ENCODE data around the gene WWC2.
"Not testable (repeated sequence)": the region's sequence is repeated elsewhere in the genome, so short reads cannot be mapped to it uniquely, and the experiment has no call there.

Gene WWC2

DNA sequence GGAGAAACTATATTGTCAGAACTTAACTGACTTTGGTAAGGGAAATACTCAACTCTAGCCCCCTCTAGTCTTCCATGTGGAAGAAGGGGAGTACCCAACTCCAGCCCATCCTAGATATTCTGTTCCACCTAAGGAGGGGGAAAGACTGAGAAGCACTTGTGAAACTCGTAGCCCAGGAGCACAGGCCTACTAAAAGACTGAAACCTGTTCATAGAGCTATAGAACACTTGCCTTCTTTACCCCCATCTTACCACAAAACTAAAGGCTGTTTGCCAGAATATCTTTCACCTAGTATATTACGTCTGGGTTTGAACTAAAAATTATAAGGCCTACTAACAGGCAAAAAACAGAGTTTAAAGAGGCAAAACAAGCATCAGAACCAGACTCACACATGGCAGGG lies 205.5 kb downstream of the WWC2 start:
- no peak for DNase-seq

DNA sequence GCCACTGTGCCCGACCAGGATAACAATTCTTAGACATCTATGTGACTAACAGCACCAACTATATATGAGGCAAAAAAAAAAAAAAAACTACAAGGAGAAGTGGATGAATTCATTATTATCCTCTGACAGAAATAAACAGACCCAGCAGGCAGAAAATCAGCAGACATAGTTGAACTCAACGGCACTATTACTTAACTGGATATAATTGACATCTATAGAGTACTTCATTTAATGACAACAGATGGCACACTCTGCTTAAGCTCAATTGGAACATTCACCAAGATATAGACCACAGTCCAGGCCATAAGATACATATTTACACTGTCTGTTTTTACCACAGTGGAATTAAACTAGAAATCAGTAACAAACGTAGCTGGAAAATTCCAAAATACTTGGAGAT lies 207.8 kb downstream of the WWC2 start:
- no peak for DNase-seq

DNA sequence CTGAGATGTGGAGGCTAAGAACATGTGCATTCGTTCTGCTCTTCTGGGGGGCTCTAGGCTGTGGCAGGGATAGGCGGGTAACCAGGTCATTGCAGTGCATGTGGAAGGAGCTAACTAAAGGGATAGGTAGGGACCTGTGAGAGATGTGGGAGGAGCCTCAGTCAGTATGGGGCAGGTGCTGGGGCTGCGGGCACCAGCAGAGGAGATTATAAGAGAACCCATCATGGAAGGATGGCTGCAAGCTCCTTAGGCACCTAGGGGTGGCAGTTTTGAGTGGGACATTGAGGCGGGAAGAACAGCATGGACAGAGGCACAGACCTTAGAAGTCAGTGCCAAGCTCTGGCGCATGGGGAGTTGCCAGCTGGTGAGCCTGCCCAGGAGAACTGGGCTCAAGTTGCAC lies 213.8 kb downstream of the WWC2 start:
- no peak for DNase-seq

DNA sequence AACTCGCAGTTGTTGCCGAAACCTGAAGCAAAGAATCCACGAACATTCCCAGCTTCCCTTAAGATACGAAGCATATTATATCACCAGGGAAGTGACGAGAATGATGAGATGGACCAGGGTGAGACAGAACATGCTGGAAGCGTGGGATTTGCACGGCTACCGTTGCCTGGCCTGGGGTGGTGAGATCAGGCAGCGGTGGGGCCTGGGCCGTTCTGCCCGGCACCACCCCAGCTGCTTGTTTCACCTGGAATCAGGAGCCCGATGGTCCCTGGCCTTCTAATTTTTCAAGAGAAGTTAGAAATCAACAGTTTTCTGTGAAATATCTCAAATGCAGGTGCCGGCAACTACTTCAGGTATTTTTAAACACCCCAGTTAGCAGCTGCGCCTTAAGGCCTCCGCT lies 215.3 kb downstream of the WWC2 start:
- DNase-seq: no peak

DNA sequence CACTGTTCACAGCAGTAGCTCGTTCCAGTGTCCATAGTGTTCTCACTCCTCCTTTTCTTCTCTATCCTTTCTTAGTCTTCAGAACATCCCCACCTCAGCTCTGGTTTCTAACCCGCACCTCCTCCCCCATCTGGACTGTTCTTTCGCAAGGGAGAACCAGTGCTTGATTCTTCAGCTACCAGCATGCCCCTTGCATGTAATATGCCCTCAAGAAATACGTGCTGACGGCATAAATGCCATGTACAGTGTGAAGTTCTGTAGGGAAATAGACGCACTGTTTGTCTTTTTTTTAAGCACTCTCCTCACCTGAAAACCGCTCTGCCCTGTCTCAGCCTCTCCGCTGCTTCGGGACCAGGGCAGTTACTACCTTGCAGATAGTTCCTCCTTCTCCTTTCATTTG lies 215.7 kb downstream of the WWC2 start:
- DNase-seq: no peak

DNA sequence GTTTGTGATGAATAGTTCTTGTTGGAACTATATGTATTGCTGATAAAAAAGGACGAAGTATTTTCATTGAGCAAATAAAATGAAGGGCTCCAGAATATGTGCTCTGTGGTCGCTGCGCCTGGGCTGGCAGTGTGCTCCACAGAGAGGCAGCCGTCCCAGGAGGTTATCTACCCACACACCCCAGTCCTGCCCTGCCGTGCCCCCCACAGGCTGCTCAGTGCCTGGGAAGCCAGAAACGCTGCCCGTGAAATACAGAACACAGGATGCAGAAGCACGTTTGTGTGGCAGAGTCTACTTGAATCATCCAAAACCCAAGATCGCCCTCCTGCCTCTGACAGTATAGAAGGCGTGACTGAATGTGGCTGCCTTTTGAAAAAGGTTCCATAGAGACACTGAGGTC lies 219.6 kb downstream of the WWC2 start:
- peak; percentile 32 for DNase-seq

DNA sequence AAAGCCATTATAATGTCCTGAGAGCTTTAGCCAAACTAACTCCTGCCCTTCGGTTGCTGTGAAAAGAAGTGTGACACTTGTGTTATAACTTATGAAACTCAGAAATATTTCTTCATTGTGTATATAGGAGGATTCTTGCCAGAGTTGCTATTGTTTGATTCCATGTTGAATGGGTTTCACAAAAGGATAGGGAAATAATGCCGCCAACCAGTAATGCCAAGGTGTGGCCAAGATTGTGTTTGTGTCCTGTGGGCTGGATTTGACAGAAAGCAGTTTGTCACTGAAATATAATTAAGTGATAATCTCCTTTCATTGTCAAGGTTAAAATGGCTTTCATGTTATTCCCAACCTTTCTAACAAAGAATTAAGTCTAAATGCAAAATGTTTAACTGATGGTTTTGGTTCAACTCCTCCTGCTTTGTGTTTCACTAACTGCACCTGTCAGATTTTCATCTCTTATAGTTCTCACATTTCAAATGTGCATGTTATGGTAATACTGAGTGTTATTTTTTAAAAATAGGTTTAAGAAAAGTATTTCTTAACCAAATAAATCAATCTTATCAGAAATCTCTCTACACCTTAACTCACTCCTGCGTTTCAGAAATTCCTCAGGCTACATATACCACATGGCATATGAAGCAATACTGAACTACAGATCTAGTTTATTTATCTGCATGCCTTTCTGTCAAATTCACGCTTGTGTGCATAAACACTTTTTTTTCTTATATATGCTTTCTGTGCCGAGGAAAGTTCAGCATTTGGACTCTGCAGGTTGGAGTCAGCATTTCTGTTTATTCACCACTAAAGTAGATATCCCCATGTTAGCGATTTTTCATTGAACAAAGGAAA lies 221.4 kb downstream of the WWC2 start, which contains the start of gene CLDN22:
Gene CLDN22, minus strand, starts transcription at position 66 of the 849 bp plus-strand sequence. Its CDS starts 58 bp downstream, at position 8.
- no peak for DNase-seq

DNA sequence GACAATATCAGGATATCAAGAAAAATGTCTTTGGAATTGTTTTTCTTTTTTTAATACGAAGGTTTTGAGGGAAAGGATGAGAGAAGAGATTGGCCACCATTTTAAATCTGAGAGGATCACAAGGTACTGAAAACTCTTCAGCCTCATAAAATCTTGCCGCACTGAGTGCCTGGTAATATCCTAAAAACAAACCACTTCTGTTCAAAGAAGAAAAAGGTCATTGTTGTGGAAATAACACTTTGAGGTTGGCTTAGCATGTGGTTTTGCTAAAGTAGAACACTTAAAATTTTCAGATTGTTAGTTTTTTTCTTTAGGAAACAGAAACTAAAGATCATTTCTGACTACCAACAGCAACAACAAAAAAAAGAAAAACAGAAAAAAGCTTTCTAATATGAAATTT lies 222.0 kb downstream of the WWC2 start:
- no peak for DNase-seq

DNA sequence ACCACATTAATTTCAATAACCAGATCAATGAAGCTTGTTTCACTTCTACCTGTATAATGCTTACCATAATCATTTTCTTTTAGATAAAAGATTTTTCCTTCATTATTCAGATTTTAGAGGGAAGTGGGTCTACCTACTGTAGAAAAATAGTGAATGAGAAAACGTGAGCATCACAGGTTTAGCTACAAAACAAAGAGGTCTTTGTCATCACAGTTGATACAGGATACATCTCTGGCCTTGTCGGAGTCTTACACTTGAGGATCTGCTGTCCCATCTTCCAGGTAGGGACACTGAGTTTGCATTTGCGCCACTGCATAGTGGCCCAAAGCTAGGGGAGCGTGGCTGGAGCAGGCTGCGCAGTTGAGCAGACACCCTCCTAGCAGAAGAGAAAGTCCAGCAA lies 222.5 kb downstream of the WWC2 start:
- no peak for DNase-seq

DNA sequence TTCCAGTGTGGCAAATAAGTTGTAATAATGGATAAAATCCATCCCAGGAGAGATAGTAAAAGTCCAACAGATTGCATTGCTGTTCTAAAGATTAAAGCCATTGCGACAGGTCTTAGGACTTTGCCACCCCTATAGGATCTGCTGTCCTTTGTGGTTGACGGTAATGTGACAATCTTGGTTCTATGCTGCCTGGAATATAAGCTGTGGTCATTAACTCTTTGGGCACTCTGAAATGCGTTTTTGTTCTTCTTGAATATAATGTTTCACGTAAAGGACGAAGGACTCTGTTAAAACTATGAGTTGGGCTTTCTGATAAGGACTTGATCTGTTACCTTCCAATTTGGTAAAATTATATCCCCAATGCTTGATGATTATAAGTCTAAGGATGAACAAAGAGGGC lies 223.3 kb downstream of the WWC2 start, which contains the start of gene CLDN24:
Gene CLDN24, minus strand, starts transcription at position 101 of the 400 bp plus-strand sequence. Its CDS starts 0 bp downstream, at position 101.
- no peak for DNase-seq

DNA sequence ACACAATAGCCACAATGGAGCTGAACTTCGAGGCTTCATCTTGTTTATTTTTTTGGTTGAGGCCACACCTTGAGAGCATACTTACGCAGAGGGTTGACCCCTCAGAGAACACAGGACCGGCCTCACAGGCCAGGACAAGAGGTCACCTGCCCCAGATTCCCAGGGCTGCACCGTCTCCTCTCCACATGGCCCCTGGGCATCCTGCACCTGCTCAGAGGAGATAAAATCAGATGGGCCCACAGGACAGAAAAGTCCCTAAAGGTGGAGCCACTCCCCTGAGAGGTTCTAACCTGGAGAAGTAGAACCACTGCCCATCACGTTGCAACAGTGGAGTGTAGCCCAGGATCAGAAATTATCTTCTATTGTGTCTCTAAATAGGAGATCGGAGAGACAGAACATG lies 224.2 kb downstream of the WWC2 start:
- no peak for DNase-seq

DNA sequence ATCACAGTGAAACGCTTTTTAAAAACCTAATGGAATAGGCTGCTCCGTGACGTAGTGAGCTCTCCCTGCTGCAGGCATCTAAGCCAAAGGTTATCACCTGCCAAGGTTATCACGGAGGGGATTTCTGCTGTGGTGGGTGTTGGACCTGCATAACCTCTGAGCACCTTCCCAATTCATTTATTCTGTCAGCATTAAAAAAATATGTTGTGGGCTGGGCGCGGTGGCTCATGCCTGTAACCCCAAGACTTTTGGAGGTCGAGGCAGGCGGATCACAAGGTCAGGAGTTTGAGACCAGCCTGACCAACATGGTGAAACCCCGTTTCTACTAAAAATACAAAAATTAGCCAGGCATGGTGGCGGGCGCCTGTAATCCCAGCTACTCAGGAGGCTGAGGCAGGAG lies 225.0 kb downstream of the WWC2 start:
- not testable (repeated sequence) for DNase-seq

DNA sequence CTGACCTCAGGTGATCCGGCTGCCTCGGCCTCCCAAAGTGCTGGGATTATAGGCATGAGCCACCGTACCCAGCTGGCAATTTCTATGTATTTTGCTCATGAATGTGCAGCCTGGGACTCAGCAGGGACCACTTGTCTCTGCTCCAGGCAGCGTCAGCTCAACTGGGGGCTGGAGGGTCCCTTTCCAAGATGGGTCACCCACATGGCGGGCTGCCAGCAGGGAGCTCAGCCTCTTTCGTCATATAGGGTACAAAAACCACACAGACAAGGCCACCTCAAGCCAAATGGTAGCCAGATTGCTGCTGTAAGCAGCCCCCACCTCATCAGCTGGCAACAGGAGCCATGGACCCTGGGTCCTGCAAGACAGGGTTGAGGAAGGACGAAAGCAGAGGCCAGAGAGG lies 225.6 kb downstream of the WWC2 start:
- no peak for DNase-seq

DNA sequence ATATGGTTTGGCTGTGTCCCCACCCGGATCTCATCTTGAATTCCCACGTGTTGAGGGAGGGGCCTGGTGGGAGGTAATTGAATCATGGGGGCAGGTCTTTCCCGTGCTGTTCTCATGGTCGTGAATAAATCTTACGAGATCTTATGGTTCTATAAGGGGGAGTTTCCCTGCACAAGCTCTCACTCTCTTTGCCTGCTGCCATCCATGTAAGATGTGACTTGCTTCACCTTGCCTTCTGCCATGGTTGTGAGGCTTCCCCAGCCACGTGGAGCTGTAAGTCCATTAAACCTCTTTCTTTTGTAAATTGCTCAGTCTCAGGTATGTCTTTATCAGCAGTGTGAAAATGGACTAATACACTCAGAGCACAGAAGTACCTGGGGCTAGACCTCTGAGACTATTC lies 227.3 kb downstream of the WWC2 start:
- not testable (repeated sequence) for DNase-seq

DNA sequence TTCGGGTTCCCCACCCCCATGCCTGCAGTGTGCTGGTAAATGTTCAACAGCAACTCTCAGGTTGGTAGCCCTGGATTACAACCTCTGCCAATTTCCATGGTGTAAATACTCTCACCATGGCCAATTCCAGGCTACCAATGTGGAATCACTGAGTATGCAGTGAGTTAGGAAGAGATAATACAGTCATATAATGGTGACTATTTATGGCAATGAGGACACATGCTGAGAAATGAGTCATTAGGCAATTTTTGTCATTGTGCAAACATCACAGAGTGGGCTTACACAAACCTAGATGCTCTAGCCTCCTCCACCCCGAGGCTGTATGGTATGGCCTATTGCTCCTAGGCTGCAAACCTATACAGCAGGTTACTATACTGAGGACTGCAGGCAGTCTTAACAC lies 227.8 kb downstream of the WWC2 start:
- DNase-seq: no peak

DNA sequence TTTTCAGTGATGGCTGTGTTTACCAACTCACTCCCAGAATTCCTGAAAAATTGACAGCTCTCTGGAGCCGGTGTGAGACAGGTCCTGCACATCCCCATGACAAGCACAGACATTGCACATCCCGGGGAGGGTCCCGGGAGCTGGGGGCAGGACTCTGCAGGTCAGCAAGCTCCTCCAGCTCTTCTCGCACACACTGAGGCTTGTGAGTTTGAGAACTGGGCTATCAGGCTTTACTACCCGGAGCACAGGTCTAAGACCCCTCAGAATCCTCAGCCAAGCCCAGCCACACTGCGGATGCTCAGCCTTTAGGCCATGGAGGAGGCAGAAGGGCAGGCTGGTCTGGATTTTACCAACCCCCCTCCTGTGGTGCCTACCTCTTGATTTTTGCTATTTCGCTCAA lies 228.8 kb downstream of the WWC2 start:
- no peak for DNase-seq

DNA sequence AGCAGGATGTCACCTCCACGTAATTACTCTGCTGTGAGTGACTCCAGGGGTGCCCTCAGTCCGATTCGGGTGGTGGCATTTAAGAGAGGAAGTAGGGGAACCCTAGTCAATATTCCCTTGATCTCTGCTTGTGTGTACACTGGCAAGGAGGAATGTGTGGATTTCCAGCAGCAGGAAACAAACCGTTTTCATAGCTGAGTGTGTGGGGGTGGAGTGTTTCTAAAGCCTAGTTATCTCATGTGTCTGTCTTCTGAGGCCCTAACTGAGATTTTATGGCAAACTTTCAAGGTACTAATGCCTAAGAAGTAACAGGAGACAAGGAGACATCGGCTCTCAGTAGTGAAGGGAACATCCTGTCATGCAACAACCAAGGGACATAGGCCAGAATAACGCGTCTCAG lies 229.8 kb downstream of the WWC2 start:
- no peak for DNase-seq

DNA sequence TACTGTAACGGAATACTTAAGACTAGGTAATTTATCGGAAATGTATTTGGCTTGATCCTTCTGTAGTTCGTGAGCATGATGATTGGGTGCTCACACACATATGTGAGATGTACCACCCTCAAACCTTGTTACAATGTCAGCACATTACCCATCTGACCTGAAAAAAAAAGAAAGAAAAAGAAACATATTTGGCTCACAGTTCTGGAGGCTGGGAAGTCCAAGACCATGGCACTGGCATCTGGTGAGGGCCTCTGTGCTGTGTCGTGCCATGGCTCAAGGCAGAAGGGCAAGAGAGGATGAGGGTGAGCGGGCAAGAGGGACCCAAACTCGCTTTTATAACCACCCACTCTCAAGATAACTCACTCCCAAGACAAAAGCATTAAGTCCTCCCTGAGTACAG lies 230.2 kb downstream of the WWC2 start:
- DNase-seq: no peak

DNA sequence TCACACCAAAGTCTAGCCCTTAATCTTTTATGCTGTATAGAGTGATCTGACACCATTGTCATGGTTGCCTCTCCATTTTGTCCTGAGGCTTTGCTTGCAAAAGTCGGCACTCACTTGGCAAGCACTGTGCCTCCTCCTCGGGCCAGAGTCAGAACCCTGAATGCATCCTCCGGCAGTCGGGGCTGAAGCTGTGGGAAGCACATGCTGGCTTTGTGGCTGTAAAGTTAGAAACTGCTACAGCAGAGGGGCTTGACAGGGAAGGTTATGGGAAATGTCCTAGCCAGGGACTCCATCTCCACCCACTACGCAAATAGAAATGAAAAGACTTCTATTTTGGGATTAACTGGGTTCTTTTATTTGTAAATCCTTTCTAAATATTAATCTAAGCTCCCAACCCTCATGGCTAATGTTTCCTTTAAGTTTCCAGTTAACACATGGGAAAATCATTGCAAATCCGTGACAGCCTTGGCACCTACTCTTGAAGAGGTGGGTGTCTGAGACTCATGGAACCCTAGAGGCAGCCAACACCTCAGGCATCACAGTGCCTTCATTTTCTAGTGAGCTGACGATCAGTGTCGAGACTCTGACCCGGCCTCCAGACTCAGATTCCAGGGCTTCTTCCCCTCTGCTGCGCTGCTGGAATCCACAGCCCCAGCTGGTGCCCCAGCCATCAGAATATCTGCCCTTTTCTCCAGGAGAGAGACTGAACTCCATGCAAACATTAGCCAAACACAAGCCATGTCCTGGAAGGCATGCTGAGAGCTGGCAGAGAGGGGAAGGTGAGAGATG lies 231.1 kb downstream of the WWC2 start:
- no peak for DNase-seq

DNA sequence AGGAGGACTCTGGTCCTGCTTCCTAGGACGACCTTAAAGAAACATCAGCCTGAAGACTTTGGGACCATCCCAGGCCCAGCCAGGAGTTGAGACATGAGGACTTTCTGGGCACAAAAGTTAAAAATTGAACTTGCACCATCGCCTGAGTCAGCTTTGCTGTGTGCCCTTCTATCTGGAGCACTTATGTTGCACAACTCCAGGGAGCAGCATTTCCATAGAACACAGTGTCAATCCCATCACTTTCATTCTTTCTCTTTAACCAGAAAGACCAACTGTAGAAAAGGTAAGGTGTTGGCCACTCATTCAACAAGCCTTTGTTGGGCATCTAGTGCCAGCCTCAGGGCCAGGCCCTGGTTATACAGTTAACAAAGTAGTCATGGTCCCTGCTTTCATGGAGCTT lies 231.8 kb downstream of the WWC2 start:
- DNase-seq: no peak

DNA sequence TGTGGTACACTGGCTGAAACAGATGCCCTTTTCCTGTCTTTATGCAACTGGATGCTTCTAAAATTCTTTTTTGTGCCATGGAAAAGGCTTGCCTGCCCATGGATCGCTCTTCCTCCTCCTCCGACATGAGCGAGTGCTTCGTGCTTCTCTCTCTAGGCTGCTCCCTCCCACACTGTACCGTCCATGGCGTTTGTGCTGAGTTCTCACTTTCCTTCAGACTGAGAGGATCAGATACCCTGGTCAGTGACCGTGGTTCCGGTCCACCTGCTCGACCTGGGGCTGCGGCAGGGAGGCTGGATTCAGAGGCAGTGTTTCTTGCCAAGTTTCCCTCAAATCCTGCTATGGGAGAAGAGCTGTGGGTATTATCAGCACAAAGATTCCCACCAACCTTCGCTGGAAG lies 233.4 kb downstream of the WWC2 start:
- no peak for DNase-seq

DNA sequence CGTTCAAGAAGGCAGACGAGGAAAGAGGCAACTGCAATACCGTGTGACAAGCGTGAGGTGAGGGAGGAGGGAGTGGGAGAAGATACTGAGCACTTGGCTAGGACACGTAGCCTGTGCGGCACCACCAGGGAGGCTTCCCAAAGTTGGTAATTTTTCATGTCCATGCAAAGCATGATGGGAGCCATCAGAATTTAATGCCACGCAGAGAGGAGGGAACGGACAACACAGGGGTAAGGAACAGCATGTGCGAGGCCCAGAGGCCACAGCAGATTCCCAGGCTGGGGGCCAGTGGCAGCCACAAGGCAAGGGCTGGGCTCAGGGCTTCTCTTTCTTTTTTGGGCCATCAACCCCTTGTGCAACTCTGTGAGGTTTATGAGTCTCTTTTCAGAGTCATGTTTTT lies 234.1 kb downstream of the WWC2 start:
- DNase-seq: no peak

DNA sequence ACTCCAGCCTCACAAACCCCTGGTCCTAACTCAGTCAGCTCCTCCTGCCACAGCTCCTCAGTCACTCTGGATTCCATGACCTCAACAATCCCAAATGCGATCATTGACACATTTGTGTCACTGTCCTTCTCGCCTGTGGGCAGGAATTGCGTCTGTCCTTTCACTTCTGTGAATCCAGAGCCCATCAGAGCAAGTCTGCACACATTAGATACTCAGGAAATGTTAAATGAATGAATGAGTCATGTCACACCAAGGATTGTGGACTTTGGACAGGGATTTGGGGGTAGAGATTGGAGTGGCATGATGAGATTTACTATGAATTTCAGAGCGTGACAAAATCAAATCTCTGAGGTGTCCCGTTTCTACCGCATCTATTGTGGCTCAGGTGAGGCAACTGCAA lies 234.9 kb downstream of the WWC2 start:
- DNase-seq: no peak

DNA sequence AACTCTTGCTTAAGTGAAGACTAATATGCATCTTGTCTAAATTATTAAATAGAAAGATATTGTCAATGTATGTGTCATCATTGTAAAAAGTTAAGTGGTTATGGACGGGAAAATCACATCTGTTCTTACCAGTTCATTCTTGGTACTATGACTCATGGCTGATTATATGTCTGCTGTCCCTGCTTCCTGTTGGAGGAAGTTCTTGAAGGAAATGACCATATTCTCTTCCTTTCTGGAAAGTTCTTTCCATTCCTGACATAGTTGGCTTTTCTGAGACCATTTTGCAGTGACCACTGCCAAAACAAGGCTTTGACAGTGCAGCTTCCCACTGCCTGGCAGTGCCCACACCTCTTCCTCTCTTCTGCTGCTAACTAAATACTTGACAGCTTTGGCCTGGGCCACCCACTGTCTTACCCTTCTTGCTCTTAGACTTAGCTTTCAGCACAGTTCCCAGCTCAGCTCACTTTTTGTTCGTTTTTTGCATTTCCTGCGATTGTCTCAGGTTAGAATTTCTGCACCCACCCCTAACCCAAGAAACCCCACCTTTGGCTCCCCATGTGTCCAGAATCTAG lies 236.4 kb downstream of the WWC2 start:
- peak; percentile 15 for DNase-seq

Measured in hematopoietic multipotent progenitor cell treated with erythropoietin and hydrocortisone succinate and interleukin-3 and kit ligand, for 8 days (in vitro differentiated cells).